Liver (tissue), 9 donors: ENCODE measurements around the gene P4HA2. TPM values are rescaled to one million over a fixed set of nuclear protein-coding genes. Genes with fewer than 3 reads are reported as not detected.

Source experiments
- DNase-seq: peaks from one replicate; pipeline ENCODE4 v3.0.0-alpha.2; 2017; ENCODE audit warnings: low spot score
- H3K27ac ChIP-seq, 2 donors: one replicate each; pipeline ENCODE4 v1.7.0; 2013; ENCODE audit warnings: inconsistent platforms in 2 of 2, low read length in 2 of 2, control low read depth in 1 of 2, low read depth in 1 of 2, mild to moderate bottlenecking in 1 of 2
- H3K27me3 ChIP-seq, 4 donors: one replicate each; pipeline versions ENCODE4 v1.6.1 to v1.7.0; 2013; ENCODE audit warnings: low read length in 3 of 4, inconsistent platforms in 1 of 4, mild to moderate bottlenecking in 1 of 4, moderate library complexity in 1 of 4; ENCODE audit not compliant: control insufficient read depth in 4 of 4, insufficient read depth in 4 of 4
- H3K36me3 ChIP-seq, 4 donors: one replicate each; pipeline versions ENCODE4 v1.6.1 to v1.7.0; 2013; ENCODE audit warnings: low read length in 3 of 4, mild to moderate bottlenecking in 3 of 4, low read depth in 1 of 4, moderate library complexity in 1 of 4; ENCODE audit not compliant: control insufficient read depth in 4 of 4, insufficient read depth in 3 of 4
- H3K4me1 ChIP-seq, 4 donors: one replicate each; pipeline versions ENCODE4 v1.6.1 to v1.7.0; 2013; ENCODE audit warnings: low read length in 3 of 4, mild to moderate bottlenecking in 3 of 4, moderate library complexity in 1 of 4; ENCODE audit not compliant: control insufficient read depth in 4 of 4, insufficient read depth in 4 of 4
- H3K4me3 ChIP-seq, 3 donors: one replicate each; pipeline versions ENCODE4 v1.6.1 to v1.7.0; 2013; ENCODE audit warnings: low read length in 3 of 3, control low read depth in 1 of 3, low read depth in 1 of 3, mild to moderate bottlenecking in 1 of 3
- H3K9ac ChIP-seq, 2 donors: one replicate each; pipeline ENCODE4 v1.7.0; 2013; ENCODE audit warnings: low read length in 2 of 2, mild to moderate bottlenecking in 2 of 2, moderate library complexity in 2 of 2, control low read depth in 1 of 2, low read depth in 1 of 2
- H3K9me3 ChIP-seq, 4 donors: one replicate each; pipeline versions ENCODE4 v1.6.1 to v1.7.0; 2013; ENCODE audit warnings: low read length in 3 of 4; ENCODE audit not compliant: control insufficient read depth in 4 of 4
- ATF3 ChIP-seq: IDR thresholded peaks from 2 replicates; pipeline ENCODE4 v1.6.1; 2016; ENCODE audit warnings: antibody characterized with exemption
- CTCF ChIP-seq: fragments of 150-350 bp; IDR thresholded peaks from 2 replicates; pipeline ENCODE4 v1.5.1; 2017; ENCODE audit warnings: improper control_type of control experiment, low read depth, low read length; ENCODE audit not compliant: missing input control
- EGR1 ChIP-seq, 2 donors: IDR thresholded peaks; 2 replicates each; pipeline ENCODE4 v1.6.1; 2016 to 2018; ENCODE audit warnings: antibody characterized with exemption in 2 of 2, low read depth in 2 of 2
- FOXA1 ChIP-seq: IDR thresholded peaks from 2 replicates; pipeline ENCODE4 v1.6.1; 2016; ENCODE audit warnings: antibody characterized with exemption
- FOXA2 ChIP-seq: IDR thresholded peaks from 2 replicates; pipeline ENCODE4 v1.6.1; 2016; ENCODE audit warnings: antibody characterized with exemption
- GABPA ChIP-seq, 2 donors: IDR thresholded peaks in 1 of 2; conservative IDR thresholded peaks in 1 of 2; 2 replicates each; pipeline ENCODE4 v1.6.1; 2016; ENCODE audit warnings: antibody characterized with exemption in 2 of 2, mild to moderate bottlenecking in 1 of 2, moderate library complexity in 1 of 2
- HNF4A ChIP-seq, 2 donors: conservative IDR thresholded peaks; 2 replicates each; pipeline ENCODE4 v1.6.1; 2016; ENCODE audit warnings: antibody characterized with exemption in 2 of 2, mild to moderate bottlenecking in 2 of 2
- HNF4G ChIP-seq: IDR thresholded peaks from 2 replicates; pipeline ENCODE4 v1.6.1; 2016; ENCODE audit warnings: antibody characterized with exemption
- JUND ChIP-seq, 2 donors: IDR thresholded peaks; 2 replicates each; pipeline ENCODE4 v1.6.1; 2016; ENCODE audit warnings: antibody characterized with exemption in 2 of 2
- MAX ChIP-seq: IDR thresholded peaks from 2 replicates; pipeline ENCODE4 v1.6.1; 2016; ENCODE audit warnings: antibody characterized with exemption
- NR2F2 ChIP-seq: IDR thresholded peaks from 2 replicates; pipeline ENCODE4 v1.6.1; 2016; ENCODE audit warnings: antibody characterized with exemption
- RAD21 ChIP-seq, 2 donors: IDR thresholded peaks; 2 replicates each; pipeline ENCODE4 v1.6.1; 2016; ENCODE audit warnings: antibody characterized with exemption in 2 of 2, mild to moderate bottlenecking in 2 of 2
- REST ChIP-seq: IDR thresholded peaks from 2 replicates; pipeline ENCODE4 v1.6.1; 2016; ENCODE audit warnings: antibody characterized with exemption, mild to moderate bottlenecking
- RXRA ChIP-seq, 2 donors: IDR thresholded peaks; 2 replicates each; pipeline ENCODE4 v1.6.1; 2017 to 2018; ENCODE audit warnings: antibody characterized with exemption in 2 of 2, mild to moderate bottlenecking in 1 of 2
- SP1 ChIP-seq: IDR thresholded peaks from 2 replicates; pipeline ENCODE4 v1.6.1; 2018; ENCODE audit warnings: antibody characterized with exemption, mild to moderate bottlenecking
- TAF1 ChIP-seq: conservative IDR thresholded peaks from 2 replicates; pipeline ENCODE4 v1.6.1; 2016; ENCODE audit warnings: antibody characterized with exemption, mild to moderate bottlenecking
- YY1 ChIP-seq: IDR thresholded peaks from 2 replicates; pipeline ENCODE4 v1.6.1; 2016; ENCODE audit warnings: antibody characterized with exemption, mild to moderate bottlenecking
- ZBTB33 ChIP-seq: IDR thresholded peaks from 2 replicates; pipeline ENCODE4 v1.6.1; 2016; ENCODE audit warnings: antibody characterized with exemption
- WGBS: extraction: QIAGEN DNeasy Blood & Tissue Kit; methylation state at CpG from one replicate; pipeline ENCODE4 v1.1.7; 2013; 5-methylcytosine and 5-hydroxymethylcytosine counted together
- polyA plus RNA-seq, 2 donors: library from polyadenylated mRNA; stranded (reverse) in 1 of 2; unstranded in 1 of 2; fragments of 200-250 nt in 1 of 2; fragments of >200 nt in 1 of 2; fragmentation: Nextera tagmentation in 1 of 2; extraction: Ambion mirVana in 1 of 2; gene quantifications; one replicate each; pipeline versions ENCODE4 v1.2.1 to v1.2.3, GENCODE V29; 2013 to 2015
- total RNA-seq, 2 donors: library from RNA; depleted of rRNA; stranded (reverse); fragments of >200 nt; gene quantifications; one replicate each; pipeline ENCODE4 v1.2.3, GENCODE V29; 2014
- donor health status: healthy.
- donor health status: healthy.
- donor health status: healthy.
- donor health status: healthy.
- donor health status: healthy.

The P4HA2 gene
- total and polyA plus RNA-seq, 4 donors: 4.6 to 7.9 (median 6.1) TPM

GRCh38 chr5:132195727-132196126 is 31.9 kb downstream of the P4HA2 start:
- H3K9ac ChIP-seq: no peak overlapping the region
- 92% methylated on average over 1 of the region's 1 CpG for WGBS
- no peaks in the 10 kb centered on the region for H3K9me3 ChIP-seq
- H3K27ac ChIP-seq: no peak overlapping the region
- DNase-seq: no peak
- no peaks in the 10 kb centered on the region for H3K27me3 ChIP-seq
- no peaks in the 10 kb centered on the region for H3K4me1 ChIP-seq
- H3K36me3 ChIP-seq: peaks cover 0 to 3% (median under 1%) of the 10 kb centered on the region in 4 donors
- TF ChIP-seq MAX (no peak), TAF1 (no peak), NR2F2 (no peak), RXRA (IDR thresholded peaks at IDR 0.05) (no peak), YY1 (no peak), EGR1 (IDR thresholded peaks at IDR 0.05; ENCODE audit: low read depth in 2 of 2) (no peak), REST (no peak), FOXA1 (no peak), JUND (IDR thresholded peaks at IDR 0.05) (no peak), ATF3 (no peak), RAD21 (IDR thresholded peaks at IDR 0.05) (no peak), FOXA2 (no peak), ZBTB33 (no peak), CTCF (no peak), GABPA (IDR thresholded peaks at IDR 0.05 in 1 of 2, conservative IDR thresholded peaks at IDR 0.05 in 1 of 2) (no peak), HNF4G (no peak), HNF4A (conservative IDR thresholded peaks at IDR 0.05) (no peak), SP1 (no peak)
- H3K4me3 ChIP-seq: no peak overlapping the region
